ENCODE results near the gene TWSG1. TPM values are rescaled to one million over a fixed set of nuclear protein-coding genes. Genes with fewer than 3 reads are reported as not detected.

TWSG1 gene
- total RNA-seq, 1 donor from 2014 or later, result 37.6 TPM

DNA sequence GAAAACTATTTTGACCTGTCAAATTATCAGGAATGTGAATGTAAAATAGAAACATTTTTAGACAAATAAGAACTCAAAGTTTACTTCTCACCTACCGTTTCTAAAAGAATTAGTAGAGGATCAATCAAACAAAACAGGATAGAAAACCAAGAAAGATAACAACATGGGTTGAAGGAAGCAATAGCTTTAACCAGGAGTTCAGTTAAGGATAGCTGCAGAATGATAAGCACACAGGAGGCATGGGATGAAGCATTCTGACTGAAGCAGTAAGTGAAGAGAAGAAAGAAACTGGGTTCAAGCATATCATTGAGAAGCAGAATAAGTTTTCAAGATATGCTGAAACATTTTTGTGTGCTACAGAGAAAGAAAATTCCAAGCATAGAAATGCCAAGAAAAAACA is 52.3 kb downstream of the TWSG1 start:
- Histone ChIP-seq H3K4me3 (no peak overlapping the region), H3K4me1 (no peaks in the 10 kb centered on the region), H3K9me3 (peaks cover 2% of the 10 kb centered on the region), H3K27me3 (no peaks in the 10 kb centered on the region), H3K27ac (no peak overlapping the region), H3K36me3 (no peaks in the 10 kb centered on the region)
- TF ChIP-seq CTCF (IDR thresholded peaks at IDR 0.05), result no peak
- DNase-seq, result no peak
- ATAC-seq, result no peak
- intact Hi-C loops (cut with DNase I), result no loop called here

GRCh38 chr18:9387891-9388290 is 53.3 kb downstream of the TWSG1 start:
- Histone ChIP-seq H3K4me1 (no peaks in the 10 kb centered on the region), H3K9me3 (peaks cover 6% of the 10 kb centered on the region), H3K36me3 (no peaks in the 10 kb centered on the region), H3K27me3 (no peaks in the 10 kb centered on the region), H3K4me3 (no peak overlapping the region), H3K27ac (no peak overlapping the region)
- no peak for TF ChIP-seq CTCF (IDR thresholded peaks at IDR 0.05)
- ATAC-seq, result no peak
- intact Hi-C loops (cut with DNase I), result no loop called here
- no peak for DNase-seq

DNA sequence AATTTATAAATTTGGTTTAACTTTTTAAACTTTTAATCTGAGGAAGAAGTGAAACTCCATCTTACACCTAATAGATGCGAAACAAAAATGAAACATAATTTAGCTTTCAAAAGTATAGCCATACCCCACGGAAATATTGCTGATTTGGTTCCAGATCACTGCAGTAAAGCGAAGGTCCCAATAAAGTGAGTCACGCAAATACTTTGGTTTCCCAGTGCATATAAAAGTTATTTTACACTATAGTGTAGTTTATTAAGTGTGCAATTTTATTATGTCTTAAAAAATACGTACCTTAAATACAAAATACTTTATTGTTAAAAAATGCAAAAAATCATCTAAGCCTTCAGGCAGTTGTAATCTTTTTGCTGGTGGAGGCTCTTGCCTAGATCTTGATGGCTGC is 55.1 kb downstream of the TWSG1 start:
- Histone ChIP-seq H3K9me3 (peaks cover 6% of the 10 kb centered on the region), H3K36me3 (no peaks in the 10 kb centered on the region), H3K27me3 (no peaks in the 10 kb centered on the region), H3K27ac (no peak overlapping the region), H3K4me3 (no peak overlapping the region), H3K4me1 (no peaks in the 10 kb centered on the region)
- intact Hi-C loops (cut with DNase I), result no loop called here
- ATAC-seq, result no peak
- no peak for TF ChIP-seq CTCF (IDR thresholded peaks at IDR 0.05)
- DNase-seq, result no peak

GRCh38 chr18:9392726-9393125 is 58.2 kb downstream of the TWSG1 start:
- no peak for TF ChIP-seq CTCF (IDR thresholded peaks at IDR 0.05)
- no peaks in the 10 kb centered on the region for H3K4me1 ChIP-seq
- DNase-seq (no peak), ATAC-seq (no peak)
- no peak overlapping the region for H3K4me3 ChIP-seq
- intact Hi-C loops (cut with DNase I), result no loop called here
- peaks cover 12% of the 10 kb centered on the region for H3K36me3 ChIP-seq
- no peaks in the 10 kb centered on the region for H3K27me3 ChIP-seq
- H3K27ac ChIP-seq, result no peak overlapping the region
- H3K9me3 ChIP-seq, result peaks cover 6% of the 10 kb centered on the region

- intact Hi-C loops (cut with DNase I), result no loop called here
- Histone ChIP-seq H3K9me3 (peaks cover 6% of the 10 kb centered on the region), H3K27me3 (no peaks in the 10 kb centered on the region), H3K4me1 (no peaks in the 10 kb centered on the region), H3K27ac (no peak overlapping the region), H3K36me3 (peaks cover 14% of the 10 kb centered on the region), H3K4me3 (no peak overlapping the region)
- no peak for DNase-seq
- no peak for ATAC-seq
- TF ChIP-seq CTCF (IDR thresholded peaks at IDR 0.05), result no peak
These were observed 59.5 kb downstream of the TWSG1 start for GRCh38 chr18:9394046-9394445.

DNA sequence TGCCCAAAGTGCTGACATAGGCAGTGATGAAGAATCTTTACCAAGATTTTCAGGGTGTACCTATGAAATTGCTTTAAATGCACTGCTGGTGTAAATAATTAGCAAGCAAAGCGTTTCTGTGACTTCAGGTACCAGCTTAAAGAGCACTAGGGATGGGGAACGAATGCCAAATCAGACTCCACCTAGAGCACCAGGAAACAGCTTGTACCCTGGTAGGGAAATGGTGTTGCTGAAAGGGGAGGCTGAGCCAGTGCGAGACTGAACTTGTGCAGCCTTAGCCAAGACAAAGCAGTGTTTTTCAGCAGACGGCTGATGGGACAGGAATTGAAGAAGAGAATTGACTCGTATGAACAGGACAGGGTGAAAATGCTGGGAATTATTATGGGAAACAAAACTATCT is 65.6 kb downstream of the TWSG1 start:
- no peaks in the 10 kb centered on the region for H3K9me3 ChIP-seq
- H3K4me1 ChIP-seq, result no peaks in the 10 kb centered on the region
- H3K27ac ChIP-seq, result no peak overlapping the region
- peaks cover 14% of the 10 kb centered on the region for H3K36me3 ChIP-seq
- TF ChIP-seq CTCF (IDR thresholded peaks at IDR 0.05), result no peak
- no peak overlapping the region for H3K4me3 ChIP-seq
- DNase-seq (no peak), ATAC-seq (no peak)
- no peaks in the 10 kb centered on the region for H3K27me3 ChIP-seq
- intact Hi-C loops (cut with DNase I), result no loop called here
